MM.1S (cell line): ENCODE results near the gene FMO5.

Source experiments
- DNase-seq: peaks from one replicate; pipeline ENCODE4 v3.0.0-alpha.2; 2015
- H2AFZ ChIP-seq: fragments of 300-600 bp; sonication (generic); 2 replicates; pipeline ENCODE4 v1.6.0; 2016; ENCODE audit warnings: antibody characterized with exemption, low read length
- H3F3A ChIP-seq: fragments of 300-600 bp; sonication (generic); 2 replicates; pipeline ENCODE4 v1.6.1; 2016; ENCODE audit warnings: mild to moderate bottlenecking, antibody characterized with exemption, low read length, moderate library complexity, mixed read lengths; ENCODE audit not compliant: insufficient read depth
- H3K27ac ChIP-seq: fragments of 300-600 bp; sonication (generic); 2 replicates; pipeline ENCODE4 v1.5.1; 2016; ENCODE audit warnings: mild to moderate bottlenecking, low read length
- H3K27me3 ChIP-seq: fragments of 300-600 bp; sonication (generic); replicated peaks from 2 replicates; pipeline ENCODE4 v1.6.0; 2016; ENCODE audit warnings: low read length; ENCODE audit not compliant: insufficient read depth
- H3K36me3 ChIP-seq: fragments of 300-600 bp; sonication (generic); replicated peaks from 2 replicates; pipeline ENCODE4 v1.6.1; 2016; ENCODE audit warnings: mild to moderate bottlenecking, low read length, mixed read lengths; ENCODE audit not compliant: insufficient read depth
- H3K4me1 ChIP-seq: fragments of 300-600 bp; sonication (generic); 2 replicates; pipeline ENCODE4 v1.6.1; 2016; ENCODE audit warnings: low read length, mixed read lengths
- H3K4me2 ChIP-seq: fragments of 300-600 bp; sonication (generic); 2 replicates; pipeline ENCODE4 v1.6.0; 2016; ENCODE audit warnings: low read depth, low read length
- H3K4me3 ChIP-seq: fragments of 300-600 bp; sonication (generic); 2 replicates; pipeline ENCODE4 v1.5.1; 2016; ENCODE audit warnings: low read length, mixed read lengths
- H3K79me2 ChIP-seq: fragments of 300-600 bp; sonication (generic); 2 replicates; pipeline ENCODE4 v1.6.1; 2016; ENCODE audit warnings: mixed run types, low read length, mixed read lengths
- H3K9ac ChIP-seq: fragments of 300-600 bp; sonication (generic); 2 replicates; pipeline ENCODE4 v1.6.1; 2016; ENCODE audit warnings: low read length, mixed read lengths
- H3K9me2 ChIP-seq: fragments of 300-600 bp; sonication (generic); replicated peaks from 2 replicates; pipeline ENCODE4 v1.6.1; 2016; ENCODE audit warnings: mild to moderate bottlenecking, low read length, mixed read lengths; ENCODE audit not compliant: insufficient read depth
- H3K9me3 ChIP-seq: fragments of 300-600 bp; sonication (generic); replicated peaks from 2 replicates; pipeline ENCODE4 v1.6.1; 2016; ENCODE audit warnings: mild to moderate bottlenecking, low read length, mixed read lengths; ENCODE audit not compliant: insufficient read depth
- H4K20me1 ChIP-seq: fragments of 300-600 bp; sonication (generic); 2 replicates; pipeline ENCODE4 v1.6.1; 2016; ENCODE audit warnings: mild to moderate bottlenecking, low read length, moderate library complexity, mixed read lengths; ENCODE audit not compliant: insufficient read depth
- EZH2 ChIP-seq: fragments of 300-600 bp; sonication (generic); optimal IDR thresholded peaks from 2 replicates; pipeline ENCODE3; 2017; ENCODE audit warnings: low read depth, mild to moderate bottlenecking, antibody characterized with exemption, low read length, mixed read lengths
- EZH2phosphoT487 ChIP-seq: fragments of 300-600 bp; sonication (generic); IDR thresholded peaks from 2 replicates; pipeline ENCODE4 v1.6.1; 2018; ENCODE audit warnings: antibody characterized with exemption, low read length
- TF ChIP-seq, protein P1 (sequence below): fragments of 300-600 bp; sonication (generic); IDR thresholded peaks from 2 replicates; pipeline ENCODE4 v1.5.1; 2016; ENCODE audit warnings: antibody characterized with exemption, low read length, mixed read lengths

Gene FMO5

GRCh38 chr1:147156642-147157041, 68.5 kb downstream of the FMO5 start:
- Histone ChIP-seq H3K4me2 (no peak overlapping the region), H3K4me3 (no peak overlapping the region), H3K27me3 (no peaks in the 10 kb centered on the region), H4K20me1 (no peaks in the 10 kb centered on the region), H3K79me2 (no peaks in the 10 kb centered on the region), H3K9me2 (no peaks in the 10 kb centered on the region), H3K27ac (no peak overlapping the region), H3F3A (no peaks in the 10 kb centered on the region), H3K36me3 (0 out of 2 replicates have a peak, but pooled peaks cover 2% of the 10 kb centered on the region), H3K4me1 (no peaks in the 10 kb centered on the region), H3K9me3 (no peaks in the 10 kb centered on the region), H3K9ac (no peak overlapping the region), H2AFZ (no peak overlapping the region)
- TF ChIP-seq, protein P1, sequence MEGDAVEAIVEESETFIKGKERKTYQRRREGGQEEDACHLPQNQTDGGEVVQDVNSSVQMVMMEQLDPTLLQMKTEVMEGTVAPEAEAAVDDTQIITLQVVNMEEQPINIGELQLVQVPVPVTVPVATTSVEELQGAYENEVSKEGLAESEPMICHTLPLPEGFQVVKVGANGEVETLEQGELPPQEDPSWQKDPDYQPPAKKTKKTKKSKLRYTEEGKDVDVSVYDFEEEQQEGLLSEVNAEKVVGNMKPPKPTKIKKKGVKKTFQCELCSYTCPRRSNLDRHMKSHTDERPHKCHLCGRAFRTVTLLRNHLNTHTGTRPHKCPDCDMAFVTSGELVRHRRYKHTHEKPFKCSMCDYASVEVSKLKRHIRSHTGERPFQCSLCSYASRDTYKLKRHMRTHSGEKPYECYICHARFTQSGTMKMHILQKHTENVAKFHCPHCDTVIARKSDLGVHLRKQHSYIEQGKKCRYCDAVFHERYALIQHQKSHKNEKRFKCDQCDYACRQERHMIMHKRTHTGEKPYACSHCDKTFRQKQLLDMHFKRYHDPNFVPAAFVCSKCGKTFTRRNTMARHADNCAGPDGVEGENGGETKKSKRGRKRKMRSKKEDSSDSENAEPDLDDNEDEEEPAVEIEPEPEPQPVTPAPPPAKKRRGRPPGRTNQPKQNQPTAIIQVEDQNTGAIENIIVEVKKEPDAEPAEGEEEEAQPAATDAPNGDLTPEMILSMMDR: no peak; the same call in 1 of the 2 replicates
- TF ChIP-seq EZH2phosphoT487 (no peak), EZH2 (no peak)
- DNase-seq: no peak

DNA sequence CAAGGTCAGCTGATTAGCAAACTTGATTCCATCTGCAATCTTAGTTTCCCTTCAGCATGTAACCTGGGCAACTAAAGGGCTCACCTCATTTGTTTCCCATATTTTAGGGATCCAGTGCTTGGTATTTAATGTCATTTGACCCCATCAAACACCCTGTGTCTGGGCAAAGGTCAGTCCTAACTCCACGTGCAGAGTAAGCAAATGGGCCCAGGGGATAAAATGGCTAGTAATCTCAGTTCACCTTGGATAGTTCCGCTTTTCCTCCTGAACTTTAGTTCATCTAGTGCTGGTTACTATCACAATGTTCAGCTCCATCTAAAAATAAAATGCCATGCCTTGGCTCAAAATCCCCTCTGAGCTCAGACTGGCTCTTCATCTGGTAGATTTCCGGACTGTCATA, 72.4 kb downstream of the FMO5 start:
- Histone ChIP-seq H3K4me3 (no peak overlapping the region), H4K20me1 (no peaks in the 10 kb centered on the region), H3K4me1 (no peaks in the 10 kb centered on the region), H3K27ac (no peak overlapping the region), H3K9me2 (no peaks in the 10 kb centered on the region), H2AFZ (no peak overlapping the region), H3K36me3 (no peaks in the 10 kb centered on the region), H3F3A (no peaks in the 10 kb centered on the region), H3K27me3 (no peaks in the 10 kb centered on the region), H3K9ac (no peak overlapping the region), H3K79me2 (no peaks in the 10 kb centered on the region), H3K4me2 (no peak overlapping the region), H3K9me3 (no peaks in the 10 kb centered on the region)
- no peak for DNase-seq
- no peak for TF ChIP-seq EZH2phosphoT487
- no peak for TF ChIP-seq EZH2

DNA sequence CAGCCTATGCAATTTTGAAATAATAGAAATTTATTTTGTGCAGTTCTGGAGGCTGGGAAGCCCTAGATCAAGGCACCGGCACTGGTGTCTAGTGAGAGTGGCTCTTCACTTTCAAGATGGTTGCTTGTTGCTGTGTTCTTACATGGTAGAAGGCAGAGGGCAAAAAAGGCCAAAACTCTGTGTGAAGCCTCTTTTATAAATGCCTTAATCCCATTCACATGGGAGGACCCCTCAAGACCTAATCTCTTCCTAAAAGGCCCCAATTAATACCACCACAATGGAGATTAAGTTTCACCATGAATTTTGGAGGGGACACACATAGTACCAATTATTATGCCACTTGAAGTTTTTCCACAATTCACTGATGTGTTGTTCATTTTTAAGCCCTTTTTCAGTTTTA, 73.9 kb downstream of the FMO5 start:
- no peaks in the 10 kb centered on the region for H3F3A ChIP-seq
- no peak overlapping the region for H2AFZ ChIP-seq
- no peaks in the 10 kb centered on the region for H3K27me3 ChIP-seq
- no peaks in the 10 kb centered on the region for H3K4me1 ChIP-seq
- H3K9ac ChIP-seq: no peak overlapping the region
- H3K9me3 ChIP-seq: no peaks in the 10 kb centered on the region
- no peak overlapping the region for H3K4me2 ChIP-seq
- no peak for TF ChIP-seq EZH2phosphoT487
- TF ChIP-seq EZH2: no peak
- TF ChIP-seq, protein P1: no peak
- no peak overlapping the region for H3K4me3 ChIP-seq
- no peaks in the 10 kb centered on the region for H3K36me3 ChIP-seq
- no peaks in the 10 kb centered on the region for H3K9me2 ChIP-seq
- no peaks in the 10 kb centered on the region for H4K20me1 ChIP-seq
- no peaks in the 10 kb centered on the region for H3K79me2 ChIP-seq
- DNase-seq: no peak
- no peak overlapping the region for H3K27ac ChIP-seq

- H3K79me2 ChIP-seq: no peaks in the 10 kb centered on the region
- no peak overlapping the region for H3K9ac ChIP-seq
- H3K4me1 ChIP-seq: no peaks in the 10 kb centered on the region
- no peaks in the 10 kb centered on the region for H3K9me3 ChIP-seq
- no peaks in the 10 kb centered on the region for H4K20me1 ChIP-seq
- no peak overlapping the region for H2AFZ ChIP-seq
- TF ChIP-seq, protein P1: no peak
- TF ChIP-seq EZH2phosphoT487 (no peak), EZH2 (no peak)
- no peak overlapping the region for H3K4me3 ChIP-seq
- H3F3A ChIP-seq: no peaks in the 10 kb centered on the region
- no peaks in the 10 kb centered on the region for H3K9me2 ChIP-seq
- H3K27ac ChIP-seq: no peak overlapping the region
- H3K4me2 ChIP-seq: no peak overlapping the region
- DNase-seq: no peak
- no peaks in the 10 kb centered on the region for H3K36me3 ChIP-seq
- H3K27me3 ChIP-seq: no peaks in the 10 kb centered on the region
Observed at GRCh38 chr1:147142886-147143285, 82.3 kb downstream of the FMO5 start.
